HepG2 (cell line): ENCODE measurements around the gene TRIM15. TPM values are rescaled to one million over a fixed set of nuclear protein-coding genes. Genes with fewer than 3 reads are reported as not detected.

Experiments used
- ATAC-seq: fragments of 200-7000 bp; cut with Tn5 transposase; 3 replicates; pipeline ENCODE4 v1.9.1; 2020; ENCODE audit warnings: mild to moderate bottlenecking, moderate library complexity
- BruUV-seq: library from RNA; stranded (reverse); fragments of 400-500 nt; replicated peaks from 2 replicates; lab custom pipeline; 2021; lab: Mats Ljungman, UMichigan
- CTCF ChIA-PET: fragments of 300-600 bp; formaldehyde crosslinking; extraction: SDS; loops from one replicate; lab custom pipeline; 2021; ENCODE audit warnings: low total read pairs, inconsistent platforms, low intra/inter-chr PET ratio; lab: Yijun Ruan, JAX
- POLR2A ChIA-PET: fragments of 350-600 bp; sonication (Branson Sonifier 250); formaldehyde crosslinking; loops from one replicate; lab custom pipeline; 2020; ENCODE audit warnings: antibody characterized with exemption, inconsistent platforms; lab: Yijun Ruan, JAX
- DNase-seq: peaks from one replicate; pipeline ENCODE4 v3.0.0-alpha.2; 2015; ENCODE audit warnings: low spot score
- FAIRE-seq: peaks from 3 replicates; lab custom pipeline; 2011; peaks lifted over from hg19 to GRCh38; lab: Jason Lieb, UNC
- H2AFZ ChIP-seq: one replicate; pipeline ENCODE4 v1.6.1; 2011; ENCODE audit warnings: low read length, inconsistent platforms
- H3K27ac ChIP-seq: fragments of 300-600 bp; 3 replicates; pipeline ENCODE4 v1.8.0; 2011; ENCODE audit warnings: mixed run types, mild to moderate bottlenecking, mixed read lengths, low read length, inconsistent platforms; ENCODE audit not compliant: insufficient read depth; ENCODE audit errors: extremely low read length
- H3K27me3 ChIP-seq, 2 experiments: fragments of 200-600 bp in 1 of 2; 2 replicates in 1 of 2; 3 replicates in 1 of 2; pipeline versions ENCODE4 v1.6.0 to v1.8.0; 2011; ENCODE audit warnings: low read length in 2 of 2, mild to moderate bottlenecking in 2 of 2, moderate library complexity in 2 of 2, inconsistent platforms in 1 of 2; ENCODE audit not compliant: insufficient read depth in 2 of 2, control insufficient read depth in 1 of 2
- H3K36me3 ChIP-seq, 2 experiments: fragments of 200-600 bp in 1 of 2; replicated peaks in 1 of 2; 2 replicates in 1 of 2; 3 replicates in 1 of 2; pipeline versions ENCODE4 v1.5.1 to v1.8.0; 2011; ENCODE audit warnings: low read length in 2 of 2, inconsistent platforms in 1 of 2; ENCODE audit not compliant: insufficient read depth in 2 of 2, control insufficient read depth in 1 of 2
- H3K4me1 ChIP-seq: 2 replicates; pipeline ENCODE4 v1.5.1; 2012; ENCODE audit warnings: low read length, inconsistent platforms; ENCODE audit not compliant: insufficient read depth
- H3K4me2 ChIP-seq: 2 replicates; pipeline ENCODE4 v1.6.0; 2011; ENCODE audit warnings: low read depth, low read length, inconsistent platforms
- H3K4me3 ChIP-seq, 3 experiments: fragments of 200-600 bp in 1 of 3; sonication (generic), shearing (Covaris generic) in 1 of 3; replicated peaks in 1 of 3; 2 replicates each; pipeline ENCODE4 v1.5.1; 2011 to 2016; ENCODE audit warnings: low read length in 3 of 3, inconsistent platforms in 2 of 3, low read depth in 2 of 3, mild to moderate bottlenecking in 2 of 3, control low read depth in 1 of 3, mixed read lengths in 1 of 3; ENCODE audit not compliant: insufficient read depth in 1 of 3
- H3K79me2 ChIP-seq: one replicate; pipeline ENCODE4 v1.6.1; 2011; ENCODE audit warnings: low read length, inconsistent platforms; ENCODE audit not compliant: insufficient read depth
- H3K9ac ChIP-seq: 2 replicates; pipeline ENCODE4 v1.6.0; 2011; ENCODE audit warnings: mild to moderate bottlenecking, low read depth, low read length, inconsistent platforms; ENCODE audit not compliant: insufficient read depth
- H3K9me3 ChIP-seq: 2 replicates; pipeline ENCODE4 v1.5.1; 2012; ENCODE audit warnings: mild to moderate bottlenecking, low read length
- H4K20me1 ChIP-seq: 2 replicates; pipeline ENCODE4 v1.6.0; 2011; ENCODE audit warnings: inconsistent platforms, mild to moderate bottlenecking, low read length, moderate library complexity; ENCODE audit not compliant: insufficient read depth
- CAMTA2 ChIP-seq: sonication (generic); formaldehyde crosslinking; IDR thresholded peaks from 2 replicates; pipeline ENCODE4 v1.4.0; 2020; ENCODE audit warnings: mild to moderate bottlenecking, missing genetic modification reagents, borderline replicate concordance
- DRAP1 ChIP-seq: IDR thresholded peaks from 2 replicates; pipeline ENCODE4 v1.6.1; 2016; ENCODE audit warnings: missing genetic modification reagents, missing compliant biosample characterization
- FOXA3 ChIP-seq: IDR thresholded peaks from 2 replicates; pipeline ENCODE4 v1.6.1; 2016; ENCODE audit warnings: missing genetic modification reagents, missing compliant biosample characterization
- FOXM1 ChIP-seq: sonication (generic); formaldehyde crosslinking; IDR thresholded peaks from 2 replicates; pipeline ENCODE4 v1.5.0; 2020; ENCODE audit warnings: missing genetic modification reagents
- GZF1 ChIP-seq: sonication (generic); formaldehyde crosslinking; IDR thresholded peaks from 2 replicates; pipeline ENCODE4 v1.5.1; 2020; ENCODE audit warnings: mild to moderate bottlenecking, missing genetic modification reagents
- HMGXB4 ChIP-seq, 2 experiments: sonication (generic) in 1 of 2; formaldehyde crosslinking in 1 of 2; IDR thresholded peaks; 2 replicates each; pipeline versions ENCODE4 v1.4.0 to v1.6.1; 2018 to 2020; ENCODE audit warnings: missing genetic modification reagents in 2 of 2, borderline replicate concordance in 1 of 2, low read depth in 1 of 2, mild to moderate bottlenecking in 1 of 2, missing biosample characterization in 1 of 2
- MAFK ChIP-seq, 2 experiments: IDR thresholded peaks in 1 of 2; conservative IDR thresholded peaks in 1 of 2; 2 replicates each; pipeline ENCODE4 v1.6.1; 2011; ENCODE audit warnings: improper control_type of control experiment in 2 of 2, low read length in 2 of 2
- NONO ChIP-seq, 2 experiments: fragments of 450-650 bp in 1 of 2; sonication (generic) in 1 of 2; formaldehyde crosslinking in 1 of 2; IDR thresholded peaks in 1 of 2; conservative IDR thresholded peaks in 1 of 2; 2 replicates each; pipeline versions ENCODE4 v1.6.1 to v1.8.0; 2017 to 2022; ENCODE audit warnings: mild to moderate bottlenecking in 1 of 2, missing genetic modification reagents in 1 of 2, moderate library complexity in 1 of 2
- PITX1 ChIP-seq: sonication (generic); formaldehyde crosslinking; IDR thresholded peaks from 2 replicates; pipeline ENCODE4 v1.5.1; 2020; ENCODE audit warnings: mild to moderate bottlenecking, missing genetic modification reagents
- POGZ ChIP-seq: sonication (generic); formaldehyde crosslinking; IDR thresholded peaks from 2 replicates; pipeline ENCODE4 v1.4.0; 2020; ENCODE audit warnings: mild to moderate bottlenecking, missing genetic modification reagents
- PRDM15 ChIP-seq: sonication (generic); formaldehyde crosslinking; IDR thresholded peaks from 2 replicates; pipeline ENCODE4 v1.4.0; 2020; ENCODE audit warnings: missing genetic modification reagents
- THAP9 ChIP-seq: sonication (generic); formaldehyde crosslinking; IDR thresholded peaks from 2 replicates; pipeline ENCODE4; 2020; ENCODE audit warnings: missing genetic modification reagents, mild to moderate bottlenecking, borderline replicate concordance
- ZNF136 ChIP-seq: sonication (generic); formaldehyde crosslinking; IDR thresholded peaks from 2 replicates; pipeline ENCODE4 v1.8.1; 2022; ENCODE audit warnings: low read depth, mild to moderate bottlenecking, moderate library complexity, missing genetic modification reagents
- ZNF383 ChIP-seq: sonication (generic); formaldehyde crosslinking; IDR thresholded peaks from 2 replicates; pipeline ENCODE4 v1.4.0; 2020; ENCODE audit warnings: missing genetic modification reagents, mild to moderate bottlenecking, borderline replicate concordance
- WGBS: methylation state at CpG from one replicate; pipeline ENCODE4 v1.1.6; 2017; ENCODE audit warnings: low lambda C conversion rate; 5-methylcytosine and 5-hydroxymethylcytosine counted together
- in situ Hi-C: cut with HindIII; loops from 2 replicates; pipeline ENCODE4 v1.10.0; 2017; ENCODE audit warnings: low pct_unique_long_range_greater_than_20kb; ENCODE audit not compliant: extremely low pct_ligation_motif_present
- intact Hi-C: fragments of 100-400 bp; cut with micrococcal nuclease; formaldehyde crosslinking; loops from one replicate; pipeline ENCODE4 v1.10.0; 2022; ENCODE audit not compliant: unreplicated experiment
- polyA plus RNA-seq, 8 experiments: library from polyadenylated mRNA; depleted of rRNA in 3 of 8; stranded (reverse) in 7 of 8; unstranded in 1 of 8; fragments of >200 nt; fragmentation: Illumina TruSeq in 4 of 8; extraction: Trizol in 4 of 8; gene quantifications; 2 replicates each; pipeline versions ENCODE4 v1.2.1 to v1.2.3, GENCODE V29; 2011 to 2016; ENCODE audit warnings: low read depth in 4 of 8, missing spikeins in 1 of 8, mixed read lengths in 1 of 8; ENCODE audit not compliant: insufficient read depth in 1 of 8
- total RNA-seq, 5 experiments: library from RNA; depleted of rRNA; stranded (reverse); fragments of >200 nt; fragmentation: Illumina TruSeq; extraction: Trizol; gene quantifications; 2 replicates each; pipeline ENCODE4 v1.2.3, GENCODE V29; 2016; ENCODE audit warnings: low read depth in 1 of 5

Gene TRIM15
- total and polyA plus RNA-seq, 2 of the 13 experiments (the other 11 are each of a cell fraction or from before 2014, with no cell fraction given) = 35.1 to 38.2 TPM

GRCh38 chr6:30219244-30219643 is 55.9 kb downstream of the TRIM15 start:
- peak; percentile 86 for FAIRE-seq
- in situ Hi-C loops (no loop called here), intact Hi-C loops (loop anchor here (1.0 kb wide), 1 partner anchor 178 kb away; no protein-coding TSS in a partner anchor)
- no peaks in the 10 kb centered on the region for H4K20me1 ChIP-seq
- H2AFZ ChIP-seq = peak overlapping the region; percentile 78
- DNase-seq = peak; percentile 77
- no peaks in the 10 kb centered on the region for H3K27me3 ChIP-seq
- H3K36me3 ChIP-seq = no peaks in the 10 kb centered on the region
- CTCF ChIA-PET = interaction anchor here (1.6 to 1.7 kb wide), 3 partner anchors 116 to 193 kb away, joined by 4 to 18 read pairs (median 5); no protein-coding TSS in a partner anchor
- peaks cover 13% of the 10 kb centered on the region for H3K9me3 ChIP-seq
- POLR2A ChIA-PET = interaction anchor here (0.7 to 6.8 kb wide), 7 partner anchors 8 to 255 kb away, joined by 3 to 22 read pairs (median 3); partner anchors contain the start of gene TRIM39
- ATAC-seq = peak; percentile 77
- no peak overlapping the region for H3K27ac ChIP-seq
- BruUV-seq = no TSS peak
- H3K79me2 ChIP-seq = peaks cover 2% of the 10 kb centered on the region
- peak overlapping the region; percentile 68 for H3K4me2 ChIP-seq
- no peak overlapping the region for H3K9ac ChIP-seq
- WGBS = 0% methylated on average over 1 of the region's 1 CpG
- H3K4me1 ChIP-seq = peaks cover 23% of the 10 kb centered on the region
- H3K4me3 ChIP-seq = peak overlapping the region in 1 of 3 experiments; percentile 41; a peak in 1 of 6 replicates
- TF ChIP-seq DRAP1 (CRISPR knock-in tag) (peak; percentile 50; the same call in 1 of the 2 replicates), HMGXB4 (CRISPR knock-in tag; IDR thresholded peaks at IDR 0.05; ENCODE audit: borderline replicate concordance in 1 of 2, low read depth in 1 of 2) (peak; percentile 51 to 80; a peak in 3 of 4 replicates), ZNF136 (CRISPR knock-in tag) (peak; percentile 79; the same call in 1 of the 2 replicates), NONO (IDR thresholded peaks at IDR 0.05) (no peak), NONO (CRISPR knock-in tag; conservative IDR thresholded peaks at IDR 0.05) (no peak), ZNF383 (CRISPR knock-in tag) (no peak), THAP9 (CRISPR knock-in tag) (no peak), POGZ (CRISPR knock-in tag) (peak; percentile 48; the same call in 1 of the 2 replicates), FOXA3 (CRISPR knock-in tag) (peak; percentile 4; the same call in 1 of the 2 replicates), MAFK (conservative IDR thresholded peaks at IDR 0.05 in 1 of 2, IDR thresholded peaks at IDR 0.05 in 1 of 2; ENCODE audit: low read length in 2 of 2) (no peak), GZF1 (no peak), PRDM15 (CRISPR knock-in tag) (no peak), CAMTA2 (CRISPR knock-in tag) (no peak), PITX1 (CRISPR knock-in tag) (peak; percentile 16; the same call in 1 of the 2 replicates), FOXM1 (CRISPR knock-in tag) (no peak)
